ENCODE measurements around the gene ATAD3C.
"Not testable (repeated sequence)": the region's sequence is repeated elsewhere in the genome, so short reads cannot be mapped to it uniquely, and the experiment has no call there.

DNA sequence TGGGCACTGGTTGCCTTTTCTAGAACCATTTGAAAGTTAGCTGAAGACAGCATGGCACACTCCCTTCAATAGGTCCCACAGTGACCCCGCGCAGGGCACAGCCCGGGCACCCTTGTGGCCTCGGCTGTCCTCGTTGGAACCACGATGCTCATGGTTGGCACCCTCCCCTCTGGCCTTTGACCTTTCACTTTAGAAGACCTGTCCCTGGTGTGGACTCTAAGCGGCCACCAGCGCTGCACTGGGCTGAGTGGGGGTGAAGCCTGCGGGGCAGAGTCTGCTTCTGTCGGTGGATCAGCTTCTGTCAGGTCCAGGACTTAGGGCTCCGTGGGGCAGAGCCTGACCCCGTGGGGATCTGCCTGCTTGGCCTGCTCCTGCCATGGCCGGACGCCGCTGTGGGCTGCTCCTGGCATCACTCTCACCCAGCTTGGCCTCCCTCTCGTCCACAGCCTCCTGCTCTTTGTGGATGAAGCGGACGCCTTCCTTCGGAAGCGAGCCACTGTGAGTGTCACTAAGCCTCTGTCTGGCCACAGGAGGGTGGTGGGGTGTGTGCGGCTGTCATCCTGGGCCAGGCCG is 7.3 kb downstream of the ATAD3C start:
- TF ChIP-seq, protein P1, sequence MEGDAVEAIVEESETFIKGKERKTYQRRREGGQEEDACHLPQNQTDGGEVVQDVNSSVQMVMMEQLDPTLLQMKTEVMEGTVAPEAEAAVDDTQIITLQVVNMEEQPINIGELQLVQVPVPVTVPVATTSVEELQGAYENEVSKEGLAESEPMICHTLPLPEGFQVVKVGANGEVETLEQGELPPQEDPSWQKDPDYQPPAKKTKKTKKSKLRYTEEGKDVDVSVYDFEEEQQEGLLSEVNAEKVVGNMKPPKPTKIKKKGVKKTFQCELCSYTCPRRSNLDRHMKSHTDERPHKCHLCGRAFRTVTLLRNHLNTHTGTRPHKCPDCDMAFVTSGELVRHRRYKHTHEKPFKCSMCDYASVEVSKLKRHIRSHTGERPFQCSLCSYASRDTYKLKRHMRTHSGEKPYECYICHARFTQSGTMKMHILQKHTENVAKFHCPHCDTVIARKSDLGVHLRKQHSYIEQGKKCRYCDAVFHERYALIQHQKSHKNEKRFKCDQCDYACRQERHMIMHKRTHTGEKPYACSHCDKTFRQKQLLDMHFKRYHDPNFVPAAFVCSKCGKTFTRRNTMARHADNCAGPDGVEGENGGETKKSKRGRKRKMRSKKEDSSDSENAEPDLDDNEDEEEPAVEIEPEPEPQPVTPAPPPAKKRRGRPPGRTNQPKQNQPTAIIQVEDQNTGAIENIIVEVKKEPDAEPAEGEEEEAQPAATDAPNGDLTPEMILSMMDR (IDR thresholded peaks at IDR 0.05) = not testable (repeated sequence)
- not testable (repeated sequence) for TF ChIP-seq POLR2A (IDR thresholded peaks at IDR 0.05); POLR2AphosphoS5 (IDR thresholded peaks at IDR 0.05; ENCODE audit: insufficient read depth in 1 of 2, low read depth in 1 of 2)

Measured in vagina (tissue), 2 donors.